ENCODE results near the gene CNIH2.

CNIH2 gene

GRCh38 chr11:66322732-66323427 is 44.9 kb downstream of the CNIH2 start:
- CTCF ChIA-PET: interaction anchor here (2.0 kb wide), 1 partner anchor 10 kb away, joined by 18 read pairs; no protein-coding TSS in a partner anchor
- H3K36me3 ChIP-seq (ENCODE audit: control insufficient read depth in 2 of 2, insufficient read depth in 1 of 2, low read length in 2 of 2): no peaks in the 10 kb centered on the region
- H3K27ac ChIP-seq (ENCODE audit: extremely low read depth, low read depth, low read length): no peak overlapping the region
- POLR2A ChIA-PET: no interaction called here
- no peak overlapping the region for H3K4me3 ChIP-seq (ENCODE audit: low read depth, low read length)
- no peaks in the 10 kb centered on the region for H3K9me3 ChIP-seq (ENCODE audit: control insufficient read depth, insufficient read depth, low read depth, low read length)
- H3K4me1 ChIP-seq (ENCODE audit: control insufficient read depth, insufficient read depth, low read length): no peaks in the 10 kb centered on the region
- no peak for TF ChIP-seq ZNF677 (tag by site-specific recombination; IDR thresholded peaks at IDR 0.05)

GRCh38 chr11:66323684-66324083 is 45.7 kb downstream of the CNIH2 start:
- ChIA-PET POLR2A (no interaction called here), CTCF (interaction anchor here (1.4 to 2.7 kb wide), 2 partner anchors 12 to 14 kb away, joined by 3 to 19 read pairs; no protein-coding TSS in a partner anchor)
- no peak for TF ChIP-seq ZNF600 (tag by site-specific recombination; IDR thresholded peaks at IDR 0.05)
- TF ChIP-seq ZBTB17 (tag by site-specific recombination; IDR thresholded peaks at IDR 0.05): 0 out of 2 replicates have a peak, but pooled peaks have one; percentile 14
- peak; percentile 72 for TF ChIP-seq ZNF366 (tag by site-specific recombination; conservative IDR thresholded peaks at IDR 0.05)
- TF ChIP-seq ZFHX2 (tag by site-specific recombination; conservative IDR thresholded peaks at IDR 0.05): peak; percentile 94
- TF ChIP-seq ZNF521 (tag by site-specific recombination; IDR thresholded peaks at IDR 0.05): no peak
- TF ChIP-seq EGR2 (tag by site-specific recombination; IDR thresholded peaks at IDR 0.05; ENCODE audit: low read depth): peak; percentile 92
- no peaks in the 10 kb centered on the region for H3K36me3 ChIP-seq (ENCODE audit: control insufficient read depth in 2 of 2, insufficient read depth in 1 of 2, low read length in 2 of 2)
- H3K4me3 ChIP-seq (ENCODE audit: low read depth, low read length): no peak overlapping the region
- H3K9me3 ChIP-seq (ENCODE audit: control insufficient read depth, insufficient read depth, low read depth, low read length): no peaks in the 10 kb centered on the region
- no peak overlapping the region for H3K27ac ChIP-seq (ENCODE audit: extremely low read depth, low read depth, low read length)
- H3K4me1 ChIP-seq (ENCODE audit: control insufficient read depth, insufficient read depth, low read length): no peaks in the 10 kb centered on the region

GRCh38 chr11:66324664-66325063 is 46.7 kb downstream of the CNIH2 start:
- POLR2A ChIA-PET: no interaction called here

More at GRCh38 chr11:66324664-66325063, 46.7 kb downstream of the CNIH2 start:
- Histone ChIP-seq H3K36me3 (ENCODE audit: control insufficient read depth in 2 of 2, insufficient read depth in 1 of 2, low read length in 2 of 2) (no peaks in the 10 kb centered on the region), H3K4me3 (ENCODE audit: low read depth, low read length) (no peak overlapping the region), H3K4me1 (ENCODE audit: control insufficient read depth, insufficient read depth, low read length) (no peaks in the 10 kb centered on the region), H3K27ac (ENCODE audit: extremely low read depth, low read depth, low read length) (no peak overlapping the region), H3K9me3 (ENCODE audit: control insufficient read depth, insufficient read depth, low read depth, low read length) (no peaks in the 10 kb centered on the region)
- TF ChIP-seq ZNF692 (tag by site-specific recombination; IDR thresholded peaks at IDR 0.05): no peak
- no peak for TF ChIP-seq ZNF155 (tag by site-specific recombination; IDR thresholded peaks at IDR 0.05)
- no peak for TF ChIP-seq ATF2 (tag by site-specific recombination; IDR thresholded peaks at IDR 0.05; ENCODE audit: low read depth)
- TF ChIP-seq ZBTB6 (tag by site-specific recombination; IDR thresholded peaks at IDR 0.05): no peak
- TF ChIP-seq ZNF274 (IDR thresholded peaks at IDR 0.05; ENCODE audit: low read length): no peak
- TF ChIP-seq ZNF274 (tag by site-specific recombination; IDR thresholded peaks at IDR 0.05; ENCODE audit: borderline replicate concordance): no peak
- no peak for TF ChIP-seq ZNF549 (tag by site-specific recombination; IDR thresholded peaks at IDR 0.05)
- TF ChIP-seq AEBP2 (tag by site-specific recombination; IDR thresholded peaks at IDR 0.05; ENCODE audit: borderline replicate concordance): no peak
- CTCF ChIA-PET: interaction anchor here (1.4 to 2.7 kb wide), 2 partner anchors 13 to 15 kb away, joined by 3 to 19 read pairs; no protein-coding TSS in a partner anchor
